HG02571 (cell line): ENCODE measurements around the gene ATP8A1.
"Not testable (repeated sequence)": the region's sequence is repeated elsewhere in the genome, so short reads cannot be mapped to it uniquely, and the experiment has no call there.

ENCODE experiments used
- ATAC-seq: cut with Tn5 transposase; IDR thresholded peaks from one replicate; pipeline ENCODE4 v1.9.1; 2021; ENCODE audit warnings: mild to moderate bottlenecking, moderate library complexity; ENCODE audit not compliant: unreplicated experiment

Gene ATP8A1

DNA sequence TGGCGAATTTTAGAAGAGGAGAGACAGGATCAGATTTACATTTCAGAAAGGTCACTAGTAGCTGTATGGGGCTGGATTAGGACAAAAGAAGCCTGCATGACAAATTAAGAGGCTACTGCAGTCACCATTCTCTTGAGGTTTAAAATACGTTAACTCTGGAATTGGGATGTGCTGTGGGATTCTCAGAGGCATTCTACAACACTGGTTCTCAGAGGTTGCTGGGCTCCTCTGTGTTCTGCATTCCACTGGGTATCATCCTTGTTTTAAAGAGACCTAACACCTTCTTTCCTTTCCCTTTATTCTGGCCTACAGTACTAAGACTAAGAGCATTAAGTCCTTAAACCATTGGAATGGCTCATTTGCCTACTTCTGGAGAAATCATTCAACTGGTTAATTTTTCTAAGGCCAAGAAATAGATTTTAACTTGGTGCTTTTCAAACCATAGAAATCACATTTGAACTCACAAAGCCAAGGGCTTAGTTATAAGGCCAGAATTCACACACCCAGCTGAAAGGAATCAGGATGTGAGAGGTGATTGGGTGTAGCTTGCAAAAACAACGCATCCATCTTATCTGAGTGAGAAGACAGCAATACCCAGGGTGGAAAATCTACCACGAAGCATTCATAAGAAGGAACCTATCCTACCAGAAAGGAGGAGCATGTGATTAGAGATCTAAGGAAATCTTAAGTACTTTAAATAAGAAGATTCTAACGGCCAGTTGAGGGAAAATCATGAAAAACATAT, 143.0 kb downstream of the ATP8A1 start:
- ATAC-seq = no peak

DNA sequence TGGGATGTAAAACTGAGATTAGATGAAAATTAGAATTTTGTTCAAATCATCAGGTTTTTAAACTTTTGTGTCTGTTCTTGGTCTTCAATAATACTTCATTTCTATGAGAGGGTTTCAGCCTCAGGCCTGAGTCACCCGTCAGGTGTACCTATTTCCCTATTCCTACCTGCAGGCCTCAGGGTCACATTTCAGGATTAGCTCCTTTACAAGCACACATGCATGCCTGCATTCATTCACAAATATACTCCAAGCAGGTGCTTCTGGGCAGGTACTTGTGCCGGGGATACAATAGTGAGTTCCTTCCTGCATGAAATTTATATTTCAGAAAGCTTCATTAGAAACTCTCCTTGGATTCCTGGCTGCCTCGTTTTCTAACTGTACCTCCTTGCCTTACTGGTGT, 144.7 kb downstream of the ATP8A1 start:
- ATAC-seq = no peak

DNA sequence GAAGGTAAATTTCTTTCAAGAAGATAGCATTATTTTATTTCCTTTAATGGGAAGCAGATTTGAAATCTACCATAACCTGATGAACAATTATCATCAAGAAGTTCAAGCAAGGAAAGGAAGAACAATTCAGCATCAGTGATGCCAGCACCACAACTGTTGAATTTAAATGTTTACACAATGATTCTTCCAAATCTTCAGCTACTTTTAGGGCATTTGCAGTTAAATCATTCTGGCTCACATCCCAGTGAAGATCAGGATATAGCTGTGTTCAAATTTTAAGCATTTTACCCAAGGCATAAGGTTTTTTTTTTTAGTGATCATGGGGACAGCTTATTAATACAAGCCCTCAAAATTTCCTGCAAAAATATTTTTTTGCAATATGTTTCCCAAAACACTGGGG, 146.7 kb downstream of the ATP8A1 start:
- ATAC-seq = no peak

DNA sequence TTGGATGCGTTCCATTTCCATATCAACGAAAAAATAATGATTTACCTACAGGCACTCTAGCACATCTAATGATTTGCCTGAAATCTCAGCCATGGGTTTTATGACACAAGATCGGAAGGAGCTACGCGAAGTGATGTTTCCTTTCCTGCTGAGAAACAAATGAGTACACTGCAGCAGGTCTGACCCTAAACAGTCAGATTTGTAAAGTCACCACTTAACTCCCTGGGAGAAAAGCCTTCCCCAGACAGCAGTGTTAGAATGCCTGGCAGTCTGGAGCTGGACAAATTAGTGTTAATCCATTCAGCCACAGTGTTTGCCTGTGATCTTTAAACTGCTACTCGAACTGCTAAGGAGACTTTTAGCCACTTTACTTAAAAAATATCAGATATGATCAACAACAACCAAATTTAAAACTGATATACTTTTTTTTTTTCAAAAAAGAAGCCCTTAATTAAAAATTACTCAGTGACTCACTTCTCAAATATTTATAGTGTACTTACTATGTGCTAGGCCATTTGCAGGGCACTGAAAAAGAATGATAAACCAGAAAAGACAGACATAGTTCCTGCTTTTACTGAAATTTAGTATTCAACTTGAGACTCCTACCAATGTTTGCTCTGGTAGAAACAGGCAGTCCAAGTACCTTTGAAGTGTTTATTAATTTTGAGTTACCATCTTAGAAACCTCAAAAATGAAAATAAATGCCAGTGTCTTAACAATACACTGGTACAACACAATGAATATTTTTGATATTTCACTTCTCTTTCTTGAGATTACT, 155.1 kb downstream of the ATP8A1 start:
- ATAC-seq = no peak

DNA sequence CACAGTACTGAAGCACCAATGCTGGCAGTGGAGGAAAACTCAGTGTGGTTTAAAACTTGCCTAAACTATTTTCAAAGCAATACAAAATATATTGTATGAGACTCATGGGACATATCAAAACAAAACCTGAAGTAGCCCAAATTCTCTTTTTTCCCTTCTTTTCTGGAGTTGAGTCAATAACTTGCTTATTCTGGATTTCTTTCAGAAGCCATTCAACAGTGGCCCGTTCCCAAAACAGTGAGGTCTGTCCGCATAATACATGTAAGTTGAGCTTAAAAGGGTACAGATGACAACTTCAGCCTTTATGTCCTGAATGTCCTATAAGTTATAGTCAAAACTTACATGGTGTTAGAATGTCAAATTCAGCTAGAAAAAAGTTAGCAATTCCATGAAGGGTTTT, 158.9 kb downstream of the ATP8A1 start:
- ATAC-seq = no peak

DNA sequence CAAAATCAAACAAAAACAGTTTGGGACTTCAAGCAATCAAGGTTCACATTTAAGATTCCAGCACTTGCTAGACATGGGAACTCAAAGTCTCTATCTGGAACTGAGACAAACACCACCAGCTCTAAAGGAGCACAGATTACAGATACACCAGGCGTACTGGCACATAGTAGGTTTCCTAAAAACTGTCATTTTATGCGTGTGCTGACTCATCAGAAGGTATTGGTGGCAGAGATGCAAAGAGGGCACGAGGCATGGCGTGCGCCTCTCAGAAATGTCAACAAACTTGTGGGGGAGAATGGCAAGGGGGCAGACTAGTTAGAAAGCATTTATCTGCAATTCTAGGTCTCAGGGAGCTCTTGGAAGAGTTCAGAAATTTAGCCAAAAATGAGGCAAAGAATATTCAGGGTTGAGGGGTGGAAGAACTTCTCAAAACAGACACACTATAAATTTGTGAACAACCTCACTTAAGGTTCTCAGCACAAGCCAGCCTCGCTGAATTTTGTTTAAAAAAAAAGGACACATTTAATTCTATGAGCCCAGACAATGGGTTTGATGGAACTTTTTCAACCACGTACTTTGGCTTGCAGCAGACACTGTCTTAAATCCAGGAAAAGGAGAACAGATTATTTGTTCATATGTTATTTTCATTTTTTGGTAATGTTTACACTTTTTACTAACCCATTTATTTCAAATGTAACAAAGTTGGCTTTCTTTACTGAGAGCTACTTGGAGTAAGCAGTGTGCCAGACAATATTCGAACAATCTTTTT, 159.6 kb downstream of the ATP8A1 start:
- ATAC-seq = no peak

DNA sequence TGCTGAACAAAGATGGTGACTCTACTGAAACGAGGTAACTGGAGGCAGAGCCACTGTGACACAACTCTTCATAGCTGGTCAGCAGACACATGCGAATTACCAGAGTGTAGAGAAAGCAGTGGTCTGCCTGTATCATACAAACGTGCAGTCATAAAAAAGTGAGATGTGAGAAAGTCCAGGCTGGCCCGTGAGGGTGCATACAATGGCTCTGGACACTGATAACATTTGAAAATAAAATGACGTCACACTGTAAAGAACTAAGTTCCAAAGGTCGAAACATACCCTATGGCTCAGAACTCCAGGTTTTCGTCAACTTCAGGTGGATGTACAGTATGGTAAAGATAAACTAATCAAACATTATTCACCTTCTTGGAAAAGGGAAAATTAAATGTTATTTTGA, 163.9 kb downstream of the ATP8A1 start:
- no peak for ATAC-seq

DNA sequence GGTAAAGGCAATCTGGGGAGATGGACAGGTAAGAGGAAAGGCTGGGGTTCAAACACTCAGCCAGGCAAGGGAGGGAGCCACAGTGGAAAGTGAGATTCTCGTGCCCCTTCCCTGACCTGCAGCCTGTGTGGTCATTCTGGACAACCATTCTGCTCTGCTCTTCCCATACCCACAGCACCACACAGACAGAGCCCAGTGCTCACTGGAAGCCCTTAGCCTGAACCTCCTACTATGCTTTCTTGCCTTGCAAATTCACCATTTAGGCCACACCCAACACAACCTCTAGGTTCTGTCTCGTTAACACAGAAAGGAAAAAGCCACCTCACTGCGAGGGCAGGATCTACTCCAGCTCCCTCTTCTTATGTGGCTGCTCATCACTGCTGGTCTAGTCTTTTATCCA, 166.9 kb downstream of the ATP8A1 start:
- no peak for ATAC-seq

DNA sequence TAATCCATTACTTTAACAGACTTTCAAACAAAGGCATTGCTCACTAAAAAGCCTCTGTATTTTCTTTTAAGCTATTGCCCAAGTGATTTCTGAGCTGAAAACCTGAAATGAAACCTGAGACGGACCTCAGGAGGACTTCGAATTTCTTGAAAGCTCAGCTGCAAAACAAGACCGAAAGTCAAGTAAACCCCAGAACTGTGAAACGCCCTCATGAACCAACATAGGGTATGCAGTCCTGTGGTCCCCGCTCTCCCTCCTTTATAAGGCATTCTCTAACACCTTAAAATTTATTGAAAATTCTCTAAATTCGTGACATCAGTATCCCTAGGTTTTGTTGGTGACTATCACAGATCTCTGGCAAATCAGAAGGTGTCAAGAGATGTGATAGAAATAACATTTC, 167.8 kb downstream of the ATP8A1 start:
- peak; percentile 72 for ATAC-seq

DNA sequence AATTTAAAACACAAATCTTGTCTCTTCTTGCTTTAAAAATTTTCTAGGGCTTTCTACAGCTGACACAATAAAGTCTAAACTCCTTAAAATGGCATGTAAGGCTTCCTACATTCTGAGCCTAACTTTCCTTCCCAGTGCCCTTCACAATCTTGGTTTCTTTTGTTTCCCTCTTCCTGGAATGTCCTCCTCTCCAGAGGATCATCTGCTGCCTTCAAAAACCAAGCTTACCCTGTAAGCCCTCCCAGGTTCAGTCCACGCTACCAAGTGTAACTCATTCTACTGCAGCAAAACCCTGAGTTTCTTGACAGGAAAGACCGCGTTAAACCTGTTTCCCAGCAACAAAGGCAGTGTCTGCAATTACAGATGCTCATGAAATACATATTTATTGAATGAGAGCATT, 168.4 kb downstream of the ATP8A1 start:
- no peak for ATAC-seq

DNA sequence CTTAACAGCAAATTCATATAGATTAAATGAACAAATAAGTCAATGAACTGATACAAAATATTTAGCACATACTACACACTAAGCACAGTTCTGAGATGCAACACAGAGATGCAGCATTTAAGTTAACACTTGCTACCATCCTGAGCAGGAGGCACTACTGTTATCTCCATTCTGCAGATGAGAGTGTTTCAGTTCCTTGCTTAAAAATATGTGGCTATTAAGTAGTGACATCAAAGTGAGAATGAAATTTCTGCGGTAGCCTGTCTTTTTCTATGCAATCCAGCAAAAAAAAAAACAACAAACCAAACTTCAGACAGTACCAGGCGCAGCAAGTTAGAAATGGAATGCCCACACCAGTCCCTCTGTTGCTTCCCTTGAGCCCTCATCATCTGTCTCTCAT, 168.8 kb downstream of the ATP8A1 start:
- ATAC-seq = peak; percentile 80

DNA sequence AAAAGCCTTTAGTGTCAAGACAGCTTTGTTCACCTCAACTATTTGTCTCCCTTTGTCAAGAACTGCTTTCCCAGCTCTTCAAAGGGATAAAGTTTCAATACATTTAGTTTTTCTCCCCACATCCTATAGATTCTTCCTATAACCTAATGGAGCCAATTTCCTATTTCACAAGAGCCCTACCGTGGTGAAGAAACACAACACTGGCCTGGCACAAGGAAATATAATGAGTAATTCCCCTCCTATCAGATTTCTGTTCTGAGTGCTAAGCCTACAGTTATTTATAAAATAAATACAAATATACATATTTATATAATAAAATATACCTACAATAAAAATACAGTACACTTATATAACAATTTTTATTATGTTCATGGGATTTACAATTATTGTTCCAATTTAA, 169.7 kb downstream of the ATP8A1 start:
- ATAC-seq = no peak

DNA sequence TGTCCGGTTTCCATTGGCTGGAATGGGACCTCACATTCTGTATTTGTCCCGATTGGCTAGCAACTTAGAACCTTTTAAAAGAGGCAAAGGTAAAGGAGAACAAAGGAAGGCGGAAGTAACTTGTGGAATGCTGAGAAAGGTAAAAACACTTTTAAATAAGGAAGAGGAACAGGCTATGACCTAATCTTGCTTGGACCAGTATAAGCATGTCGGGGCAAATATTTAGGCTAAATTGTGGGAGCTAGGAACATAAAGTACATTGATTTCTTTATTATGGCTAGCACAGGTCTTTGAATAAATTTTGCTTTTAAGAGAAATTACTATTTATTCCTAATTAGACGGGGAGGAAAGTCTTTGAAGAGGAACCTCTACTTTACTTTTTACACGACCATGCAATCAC, 170.7 kb downstream of the ATP8A1 start:
- ATAC-seq = not testable (repeated sequence)

DNA sequence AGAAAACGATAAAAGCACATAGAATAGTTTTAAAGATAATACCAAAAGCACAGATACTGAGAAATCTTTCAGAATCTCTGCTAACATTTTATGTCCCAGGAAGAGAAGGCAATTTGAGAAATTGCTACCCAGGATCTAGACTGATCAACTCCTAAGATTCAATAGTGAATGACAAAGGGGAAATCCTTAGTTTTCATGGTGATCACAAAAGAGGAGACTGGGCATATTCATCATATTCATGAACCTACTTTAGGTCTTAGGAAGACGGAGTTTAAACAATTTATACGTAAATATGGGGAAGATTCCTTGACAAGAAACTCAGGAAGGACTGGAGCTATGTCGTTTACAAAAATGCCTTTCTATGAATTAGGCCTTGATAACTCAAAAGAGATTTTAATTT, 172.3 kb downstream of the ATP8A1 start:
- no peak for ATAC-seq

DNA sequence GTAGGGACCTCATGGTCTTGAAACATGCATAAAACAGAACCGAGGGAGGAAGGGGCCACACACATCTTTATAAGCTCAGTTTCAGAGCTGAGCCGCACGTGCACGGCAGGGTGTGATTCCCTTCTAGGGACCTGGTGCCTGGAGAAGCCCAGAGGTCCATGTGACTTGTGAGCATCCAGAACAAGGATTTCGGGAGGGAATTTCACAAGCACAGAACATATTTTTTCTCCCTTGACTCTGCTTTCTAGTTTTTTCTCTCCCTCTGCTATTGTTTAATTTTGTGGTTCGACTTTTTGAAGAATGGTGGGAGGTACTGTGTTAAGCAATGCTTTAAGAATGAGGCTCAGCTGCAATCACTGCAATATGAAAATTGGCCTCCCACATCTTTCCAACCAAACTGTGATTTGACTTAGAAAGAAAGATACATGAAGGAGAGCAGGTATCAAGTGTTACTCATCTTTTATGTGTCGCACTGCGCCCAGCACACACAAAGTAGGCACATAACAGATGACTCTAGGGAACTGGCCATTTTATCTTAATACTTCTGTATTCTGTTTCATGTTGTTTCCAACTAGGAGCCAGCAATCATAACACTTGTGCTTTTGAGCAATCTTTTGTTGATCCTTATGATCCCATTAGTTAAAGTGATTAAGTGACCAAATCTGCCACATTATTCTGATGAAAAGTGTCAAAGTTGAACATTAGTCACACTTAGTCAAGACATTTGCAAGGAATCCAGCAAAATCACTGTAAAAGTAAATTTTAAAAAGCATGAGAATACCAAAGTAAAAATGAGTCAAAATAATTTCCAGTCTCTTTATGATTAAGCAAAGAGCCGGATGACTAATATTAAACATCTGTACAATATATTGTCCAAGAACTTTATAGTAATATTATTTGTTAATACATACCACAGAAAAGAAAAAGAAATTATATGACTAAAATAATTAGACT, 173.2 kb downstream of the ATP8A1 start:
- ATAC-seq = no peak

DNA sequence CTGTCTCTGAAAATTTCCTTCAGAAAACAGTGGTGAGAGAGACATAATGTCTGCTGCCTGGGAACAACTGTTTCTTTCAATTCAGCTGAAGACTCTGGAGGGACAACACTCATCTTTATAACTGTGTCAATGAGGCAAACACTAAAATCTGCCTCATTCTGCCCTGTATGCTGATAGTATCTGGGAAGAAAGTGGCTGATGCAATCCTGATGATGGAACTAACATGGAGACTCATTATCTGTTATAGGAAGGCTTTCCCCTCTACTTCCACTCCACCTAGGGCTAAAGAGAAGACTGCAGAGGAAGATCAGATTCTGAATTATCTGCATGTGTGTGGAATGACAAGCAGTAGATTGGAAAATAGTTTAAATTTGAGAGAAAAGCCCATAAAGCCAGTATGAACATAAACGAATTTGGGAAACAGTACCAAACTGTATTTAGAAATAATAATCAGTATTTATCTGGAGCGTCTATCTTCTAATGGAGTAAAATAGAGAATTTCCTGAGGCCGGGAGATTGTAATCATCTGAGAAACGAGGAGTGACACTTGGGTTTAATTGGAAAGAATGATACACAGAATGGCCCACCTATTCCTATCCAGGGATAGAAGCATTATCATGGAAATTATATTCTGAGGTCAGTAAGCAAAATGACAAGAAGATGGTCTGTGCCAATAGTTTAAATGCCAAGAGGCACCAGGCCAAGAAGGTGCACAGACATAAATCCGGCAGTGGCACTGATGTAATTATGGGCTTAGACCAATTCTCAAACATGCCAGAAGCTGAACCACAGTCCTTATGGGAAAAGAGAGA, 174.2 kb downstream of the ATP8A1 start:
- ATAC-seq = no peak

DNA sequence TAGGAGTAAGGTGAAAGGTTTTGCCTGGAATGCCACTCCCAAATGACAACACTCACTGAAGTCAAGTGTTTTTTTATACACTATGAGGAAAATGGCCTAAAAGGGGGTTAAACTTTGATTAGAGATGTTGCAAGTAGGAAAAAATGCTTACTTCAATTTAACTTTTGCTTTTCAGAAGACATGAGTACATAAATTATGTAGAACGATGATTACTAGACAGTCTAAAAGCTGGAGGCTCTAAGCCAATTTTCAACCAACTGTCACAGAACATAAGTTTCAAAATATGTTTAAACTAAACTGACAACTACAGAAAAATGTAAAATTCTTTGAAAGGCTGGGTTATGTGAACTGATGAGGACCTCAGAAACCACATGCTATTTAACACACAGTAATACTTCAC, 176.2 kb downstream of the ATP8A1 start:
- ATAC-seq = no peak

DNA sequence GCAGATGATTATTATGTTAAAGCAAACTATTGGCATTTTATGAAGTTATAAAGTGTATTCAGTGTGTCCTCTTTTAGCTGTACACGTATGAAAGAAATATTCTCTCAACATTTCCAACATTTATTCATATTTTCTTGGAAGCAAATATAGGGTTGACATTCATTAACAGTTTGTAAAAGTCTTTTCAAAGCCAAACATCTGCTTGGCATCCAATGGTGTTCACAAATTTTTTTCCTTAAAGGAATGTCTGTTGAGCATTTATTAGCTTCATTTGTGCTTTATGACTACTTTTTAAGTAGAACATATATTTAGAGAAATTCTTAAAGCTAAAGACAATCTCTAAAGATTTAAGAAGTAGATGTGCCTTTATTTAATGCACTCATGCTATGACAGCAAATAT, 176.6 kb downstream of the ATP8A1 start:
- ATAC-seq = no peak

DNA sequence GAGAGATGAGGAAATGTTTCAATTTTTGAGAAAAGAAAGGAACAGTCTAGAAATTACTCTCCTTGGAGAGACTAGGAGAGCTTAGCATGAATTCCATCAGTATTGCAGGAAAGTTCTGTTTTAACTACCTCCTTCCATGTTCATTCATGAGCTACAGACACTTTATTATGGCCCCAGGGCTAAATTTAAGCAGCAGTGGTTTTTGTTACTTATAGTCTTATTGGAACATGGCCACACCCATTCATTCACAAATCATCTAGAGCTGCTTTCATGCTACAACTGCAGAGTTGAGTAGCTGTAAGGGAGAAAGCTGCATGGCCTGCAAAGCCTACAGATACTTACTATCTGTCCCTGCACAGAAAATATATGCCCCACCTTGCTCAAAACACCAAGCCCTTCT, 178.0 kb downstream of the ATP8A1 start:
- no peak for ATAC-seq

DNA sequence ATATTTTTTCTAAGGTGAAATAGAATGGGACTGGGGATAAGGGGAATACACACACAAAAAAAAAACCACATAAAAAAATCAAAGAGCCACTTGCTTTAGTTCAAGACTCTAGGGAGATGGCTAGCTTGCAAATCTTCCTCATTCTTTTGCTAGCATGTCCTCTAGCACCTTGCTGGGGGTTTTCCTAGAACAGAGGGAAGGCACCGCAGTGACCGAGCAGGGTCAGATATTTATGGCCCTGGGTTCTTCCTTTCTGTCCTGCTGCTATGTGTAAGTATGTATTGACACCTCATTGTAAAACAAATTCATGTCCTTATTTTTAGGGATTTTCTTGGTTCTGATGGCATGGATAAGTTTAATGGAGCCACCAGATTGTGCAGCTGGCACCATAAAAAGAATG, 178.4 kb downstream of the ATP8A1 start:
- ATAC-seq = peak; percentile 78
